Measurements from ENCODE around the gene SMIM27. TPM values are rescaled to one million over a fixed set of nuclear protein-coding genes. Genes with fewer than 3 reads are reported as not detected.
A peak's percentile ranks its signal among the peaks of the same experiment; 100 is the strongest.

SMIM27 gene
- total and polyA plus RNA-seq, 2 of the 13 experiments (the other 11 are each of a cell fraction or from before 2014, with no cell fraction given): 17.9 to 19.0 TPM

DNA sequence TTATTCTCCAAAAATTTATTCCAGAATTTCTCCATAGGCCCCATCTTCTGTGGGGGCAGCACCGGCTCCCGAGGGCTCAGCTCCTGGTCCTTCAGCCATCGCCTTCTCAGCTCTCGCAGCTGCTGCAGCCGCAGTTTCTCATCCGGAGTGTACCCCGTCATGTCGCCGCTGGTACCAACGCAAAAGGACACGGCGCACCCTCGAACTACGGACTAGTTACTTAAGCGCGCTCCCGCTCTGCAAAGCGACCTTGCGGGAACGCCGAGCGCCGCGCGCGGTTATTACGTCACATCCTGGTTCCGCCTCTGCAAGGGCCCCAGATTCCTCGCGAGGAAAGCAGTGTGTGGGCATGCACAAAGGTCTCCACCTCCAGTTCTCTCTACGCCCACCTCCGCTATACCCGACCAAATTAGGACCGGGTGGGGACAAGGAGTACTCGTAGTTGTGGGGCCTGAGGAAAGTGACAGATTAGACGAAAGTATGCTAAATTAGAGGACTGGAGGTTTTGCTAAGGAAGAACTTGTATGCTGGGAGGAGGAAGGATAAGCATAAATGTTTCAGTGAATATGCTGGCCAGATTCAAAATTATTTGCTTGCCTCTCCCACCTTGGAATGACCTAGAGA lies 20.9 kb downstream of the SMIM27 start, which contains the start of gene NDUFB6 (continued):
- TF ChIP-seq ZHX2 (IDR thresholded peaks at IDR 0.05; ENCODE audit: low read depth) (peak; percentile 91), ZHX2 (CRISPR knock-in tag; IDR thresholded peaks at IDR 0.05; ENCODE audit: borderline replicate concordance) (peak; percentile 47; the same call in 1 of the 2 replicates), ZNF101 (CRISPR knock-in tag; IDR thresholded peaks at IDR 0.05; ENCODE audit: borderline replicate concordance, low read depth) (no peak), PCBP1 (IDR thresholded peaks at IDR 0.05; ENCODE audit: borderline replicate concordance, low read depth, low read length) (no peak; the same call in 1 of the 2 replicates), MYPOP (CRISPR knock-in tag; IDR thresholded peaks at IDR 0.05) (peak; percentile 58; the same call in 1 of the 2 replicates), LCORL (IDR thresholded peaks at IDR 0.05) (no peak), LCORL (CRISPR knock-in tag; IDR thresholded peaks at IDR 0.05) (peak; percentile 40; the same call in 1 of the 2 replicates), ZNF580 (CRISPR knock-in tag; IDR thresholded peaks at IDR 0.05; ENCODE audit: borderline replicate concordance, low read depth) (peak; percentile 80; the same call in 1 of the 2 replicates), SALL1 (CRISPR knock-in tag; IDR thresholded peaks at IDR 0.05) (peak; percentile 83), ZMYM4 (CRISPR knock-in tag; IDR thresholded peaks at IDR 0.05) (peak; percentile 98), HMGXB3 (CRISPR knock-in tag; IDR thresholded peaks at IDR 0.05; ENCODE audit: borderline replicate concordance) (0 out of 2 replicates have a peak, but pooled peaks have one; percentile 60), THAP7 (CRISPR knock-in tag; IDR thresholded peaks at IDR 0.05) (peak; percentile 81; the same call in 1 of the 2 replicates), IRF2 (CRISPR knock-in tag; IDR thresholded peaks at IDR 0.05) (peak; percentile 92), KDM4B (CRISPR knock-in tag; IDR thresholded peaks at IDR 0.05) (0 out of 2 replicates have a peak, but pooled peaks have one; percentile 16), FOXC1 (CRISPR knock-in tag; IDR thresholded peaks at IDR 0.05; ENCODE audit: borderline replicate concordance) (0 out of 2 replicates have a peak, but pooled peaks have one; percentile 28)

All from HepG2 (cell line).